Activated gamma-delta T cell treated with Interleukin-2 at 50 U/mL for 16 hours (primary cell): Measurements from ENCODE around the gene OVCH1.
"Not testable (repeated sequence)": the region's sequence is repeated elsewhere in the genome, so short reads cannot be mapped to it uniquely, and the experiment has no call there.

ENCODE experiments used
- DNase-seq: peaks from one replicate; pipeline ENCODE4 v3.0.0-alpha.2; 2020

The OVCH1 gene

GRCh38 chr12:29486972-29487371 is 10.5 kb downstream of the OVCH1 start:
- no peak for DNase-seq

GRCh38 chr12:29463198-29463597 is 34.3 kb downstream of the OVCH1 start:
- DNase-seq: no peak

GRCh38 chr12:29460082-29460481 is 37.4 kb downstream of the OVCH1 start:
- no peak for DNase-seq

- DNase-seq: no peak
Observed at GRCh38 chr12:29455087-29455486, 42.4 kb downstream of the OVCH1 start.

GRCh38 chr12:29451888-29452287 is 45.6 kb downstream of the OVCH1 start:
- DNase-seq: no peak

GRCh38 chr12:29448157-29448556 is 49.3 kb downstream of the OVCH1 start:
- DNase-seq: no peak

GRCh38 chr12:29447285-29447975 is 50.1 kb downstream of the OVCH1 start:
- DNase-seq: no peak

- DNase-seq: no peak
Observed at GRCh38 chr12:29439506-29439905, 58.0 kb downstream of the OVCH1 start.

- no peak for DNase-seq
Observed at GRCh38 chr12:29438752-29439408, 58.6 kb downstream of the OVCH1 start.

- DNase-seq: no peak
Observed at GRCh38 chr12:29437575-29437974, 59.9 kb downstream of the OVCH1 start.

- not testable (repeated sequence) for DNase-seq
Observed at GRCh38 chr12:29436815-29437214, 60.7 kb downstream of the OVCH1 start.

- no peak for DNase-seq
Observed at GRCh38 chr12:29431513-29431912, 66.0 kb downstream of the OVCH1 start.

GRCh38 chr12:29430716-29431044 is 66.8 kb downstream of the OVCH1 start:
- no peak for DNase-seq

- DNase-seq: no peak
Observed at GRCh38 chr12:29429999-29430715, 67.3 kb downstream of the OVCH1 start.

GRCh38 chr12:29428633-29429032 is 68.9 kb downstream of the OVCH1 start:
- DNase-seq: no peak

- DNase-seq: peak; percentile 8
Observed at GRCh38 chr12:29427964-29428363, 69.5 kb downstream of the OVCH1 start.

- no peak for DNase-seq
Observed at GRCh38 chr12:29426498-29426897, 71.0 kb downstream of the OVCH1 start.

GRCh38 chr12:29425722-29426121 is 71.8 kb downstream of the OVCH1 start:
- no peak for DNase-seq

GRCh38 chr12:29416748-29417147 is 80.7 kb downstream of the OVCH1 start:
- DNase-seq: no peak

GRCh38 chr12:29415111-29415510 is 82.4 kb downstream of the OVCH1 start:
- DNase-seq: no peak

- DNase-seq: no peak
Observed at GRCh38 chr12:29414368-29414767, 83.1 kb downstream of the OVCH1 start.

- DNase-seq: no peak
Observed at GRCh38 chr12:29405561-29405960, 91.9 kb downstream of the OVCH1 start.

- no peak for DNase-seq
Observed at GRCh38 chr12:29403991-29404390, 93.5 kb downstream of the OVCH1 start.

GRCh38 chr12:29402437-29402836 is 95.0 kb downstream of the OVCH1 start:
- no peak for DNase-seq
